CD14-positive monocyte (primary cell): ENCODE results near the gene MASP1. TPM values are rescaled to one million over a fixed set of nuclear protein-coding genes. Genes with fewer than 3 reads are reported as not detected.

Experiments used
- DNase-seq, 3 donors: peaks; one replicate each; pipeline ENCODE4 v3.0.0-alpha.2; 2011 to 2022
- H2AFZ ChIP-seq: 2 replicates; pipeline ENCODE4 v1.6.0; 2012; ENCODE audit warnings: mild to moderate bottlenecking, low read depth, low read length, inconsistent platforms; ENCODE audit not compliant: insufficient read depth, poor library complexity, severe bottlenecking
- H3K27ac ChIP-seq, 2 donors: 1 replicate in 1 of 2; 2 replicates in 1 of 2; pipeline ENCODE4 v1.5.1; 2012 to 2013; ENCODE audit warnings: low read length in 2 of 2, control low read depth in 1 of 2, inconsistent platforms in 1 of 2, low read depth in 1 of 2, mild to moderate bottlenecking in 1 of 2
- H3K27me3 ChIP-seq, 2 donors: one replicate each; pipeline versions ENCODE4 v1.6.0 to v1.6.1; 2011 to 2013; ENCODE audit warnings: low read length in 2 of 2; ENCODE audit not compliant: control insufficient read depth in 2 of 2, insufficient read depth in 2 of 2
- H3K36me3 ChIP-seq, 2 donors: replicated peaks in 1 of 2; 1 replicate in 1 of 2; 2 replicates in 1 of 2; pipeline versions ENCODE4 v1.5.1 to v1.6.1; 2012 to 2013; ENCODE audit warnings: low read length in 2 of 2, control low read depth in 1 of 2, inconsistent platforms in 1 of 2, mild to moderate bottlenecking in 1 of 2; ENCODE audit not compliant: insufficient read depth in 2 of 2, control insufficient read depth in 1 of 2
- H3K4me1 ChIP-seq, 2 donors: 1 replicate in 1 of 2; 2 replicates in 1 of 2; pipeline versions ENCODE4 v1.5.1 to v1.6.1; 2012 to 2013; ENCODE audit warnings: low read length in 2 of 2, control low read depth in 1 of 2, inconsistent platforms in 1 of 2, mild to moderate bottlenecking in 1 of 2, moderate library complexity in 1 of 2; ENCODE audit not compliant: insufficient read depth in 2 of 2, control insufficient read depth in 1 of 2
- H3K4me2 ChIP-seq: replicated peaks from 2 replicates; pipeline ENCODE3; 2012; ENCODE audit warnings: low read length, moderate library complexity, mild to moderate bottlenecking; ENCODE audit not compliant: poor library complexity, severe bottlenecking; ENCODE audit errors: extremely low read depth
- H3K4me3 ChIP-seq, 3 experiments: fragments of 200-600 bp in 1 of 3; sonication (generic) in 1 of 3; replicated peaks in 1 of 3; 1 replicate in 2 of 3; 2 replicates in 1 of 3; pipeline ENCODE4 v1.5.1; 2011 to 2013; ENCODE audit warnings: low read length in 3 of 3, mild to moderate bottlenecking in 3 of 3, control low read depth in 2 of 3, low read depth in 2 of 3, inconsistent platforms in 1 of 3, moderate library complexity in 1 of 3
- H3K79me2 ChIP-seq: 2 replicates; pipeline ENCODE4 v1.6.0; 2012; ENCODE audit warnings: mild to moderate bottlenecking, control low read depth, inconsistent platforms, low read length, moderate library complexity; ENCODE audit not compliant: insufficient read depth
- H3K9ac ChIP-seq: 2 replicates; pipeline ENCODE4 v1.6.0; 2017; ENCODE audit warnings: low read length, mild to moderate bottlenecking; ENCODE audit not compliant: insufficient read depth, poor library complexity, severe bottlenecking
- H3K9me3 ChIP-seq, 2 donors: replicated peaks in 1 of 2; 1 replicate in 1 of 2; 2 replicates in 1 of 2; pipeline versions ENCODE4 v1.5.1 to v1.6.1; 2012 to 2013; ENCODE audit warnings: low read length in 2 of 2, control low read depth in 1 of 2; ENCODE audit not compliant: control insufficient read depth in 1 of 2, insufficient read depth in 1 of 2
- H4K20me1 ChIP-seq: 2 replicates; pipeline ENCODE4 v1.6.0; 2012; ENCODE audit warnings: mild to moderate bottlenecking, low read length, control low read depth, moderate library complexity; ENCODE audit not compliant: insufficient read depth
- H3K27ac Mint-ChIP-seq, 7 donors: one replicate each; pipeline ENCODE4 v1.8.0; 2020; ENCODE audit warnings: mild to moderate bottlenecking in 7 of 7, mixed read lengths in 7 of 7, moderate library complexity in 6 of 7, inconsistent platforms in 2 of 7
- H3K27me3 Mint-ChIP-seq, 3 donors: one replicate each; pipeline ENCODE4 v1.8.0; 2021 to 2022; ENCODE audit warnings: low read depth in 3 of 3, mild to moderate bottlenecking in 3 of 3, mixed read lengths in 3 of 3, moderate library complexity in 3 of 3, inconsistent platforms in 1 of 3
- H3K36me3 Mint-ChIP-seq, 2 donors: one replicate each; pipeline ENCODE4 v1.8.0; 2020; ENCODE audit warnings: mixed read lengths in 2 of 2, inconsistent platforms in 1 of 2, mild to moderate bottlenecking in 1 of 2
- H3K4me1 Mint-ChIP-seq: one replicate; pipeline ENCODE4 v1.8.0; 2020; ENCODE audit warnings: mild to moderate bottlenecking, mixed read lengths
- H3K4me3 Mint-ChIP-seq, 2 donors: one replicate each; pipeline ENCODE4 v1.8.0; 2020; ENCODE audit warnings: mild to moderate bottlenecking in 2 of 2, mixed read lengths in 2 of 2, moderate library complexity in 1 of 2
- H3K9me3 Mint-ChIP-seq, 7 donors: one replicate each; pipeline ENCODE4 v1.8.0; 2020 to 2022; ENCODE audit warnings: mixed read lengths in 7 of 7, mild to moderate bottlenecking in 6 of 7, moderate library complexity in 6 of 7, inconsistent platforms in 2 of 7
- CTCF ChIP-seq: fragments of 200-600 bp; IDR thresholded peaks from one replicate; pipeline ENCODE4 v1.8.0; 2022; ENCODE audit warnings: antibody characterized with exemption, mild to moderate bottlenecking
- WGBS: methylation state at CpG from one replicate; pipeline ENCODE4 v1.1.5; 2013; ENCODE audit warnings: missing lambda C conversion rate; ENCODE audit not compliant: insufficient coverage; 5-methylcytosine and 5-hydroxymethylcytosine counted together
- intact Hi-C, 2 donors: fragments of 100-400 bp; cut with micrococcal nuclease; formaldehyde crosslinking; loops; one replicate each; pipeline versions ENCODE4 v1.15.0 to v1.15.1; 2023
- polyA plus RNA-seq, 3 donors: library from polyadenylated mRNA; depleted of rRNA in 1 of 3; unstranded in 2 of 3; stranded (reverse) in 1 of 3; fragments of 300-500 nt in 2 of 3; fragments of >200 nt in 1 of 3; fragmentation: Illumina TruSeq in 2 of 3; gene quantifications; 1 replicate in 2 of 3; 2 replicates in 1 of 3; pipeline ENCODE4 v1.2.3, GENCODE V29; 2012 to 2021

Gene MASP1
- polyA plus RNA-seq, 3 donors, result not detected

- Histone ChIP-seq H3K4me3 (no peak overlapping the region), H3K27ac (no peak overlapping the region), H3K4me1 (no peaks in the 10 kb centered on the region), H3K9me3 (peaks cover 0 to 3% of the 10 kb centered on the region in 2 donors), H3K9ac (no peak overlapping the region), H3K36me3 (no peaks in the 10 kb centered on the region), H4K20me1 (no peaks in the 10 kb centered on the region), H3K27me3 (no peaks in the 10 kb centered on the region), H3K79me2 (no peaks in the 10 kb centered on the region), H2AFZ (no peak overlapping the region), H3K4me2 (no peak overlapping the region)
- no CpG with 5 or more reads among the region's 1 CpG for WGBS
- Mint-ChIP-seq H3K27me3 (peaks cover 2 to 9% (median 6%) of the 10 kb centered on the region in 3 donors), H3K4me1 (no peaks in the 10 kb centered on the region), H3K4me3 (no peak overlapping the region), H3K27ac (no peak overlapping the region), H3K9me3 (peaks cover 0 to 14% (median 1%) of the 10 kb centered on the region in 7 donors), H3K36me3 (no peaks in the 10 kb centered on the region)
- no peak for DNase-seq
- no peak for TF ChIP-seq CTCF
- intact Hi-C loops, result no loop called here
Observed at GRCh38 chr3:187238239-187238638, 53.3 kb downstream of the MASP1 start.

GRCh38 chr3:187237741-187238140, 53.8 kb downstream of the MASP1 start:
- Histone ChIP-seq H3K9ac (no peak overlapping the region), H4K20me1 (no peaks in the 10 kb centered on the region), H3K36me3 (no peaks in the 10 kb centered on the region), H3K27ac (no peak overlapping the region), H3K4me2 (no peak overlapping the region), H3K9me3 (peaks cover 0 to 3% of the 10 kb centered on the region in 2 donors), H2AFZ (no peak overlapping the region), H3K4me3 (no peak overlapping the region), H3K79me2 (no peaks in the 10 kb centered on the region), H3K27me3 (no peaks in the 10 kb centered on the region), H3K4me1 (no peaks in the 10 kb centered on the region)
- intact Hi-C loops, result no loop called here
- Mint-ChIP-seq H3K27me3 (peaks cover 2 to 7% (median 6%) of the 10 kb centered on the region in 3 donors), H3K27ac (no peak overlapping the region), H3K9me3 (peaks cover 0 to 14% (median 1%) of the 10 kb centered on the region in 7 donors), H3K4me3 (no peak overlapping the region), H3K36me3 (no peaks in the 10 kb centered on the region), H3K4me1 (no peaks in the 10 kb centered on the region)
- TF ChIP-seq CTCF, result no peak
- DNase-seq, result no peak
